Measurements from ENCODE around the gene RTN4R.

Gene RTN4R

GRCh38 chr22:20298110-20298802 lies 30.1 kb upstream of the RTN4R start:
- no peak overlapping the region for H4K8ac ChIP-seq (ENCODE audit: low read length)
- peak overlapping the region in 1 of 2 experiments; percentile 28 for H3K18ac ChIP-seq (ENCODE audit: low read depth in 1 of 2, low read length in 2 of 2)
- H3K23ac ChIP-seq (ENCODE audit: low read length in 2 of 2), result no peak overlapping the region
- H2BK120ac ChIP-seq (ENCODE audit: low read depth, low read length), result no peak overlapping the region
- peak overlapping the region; percentile 19 for H2BK15ac ChIP-seq (ENCODE audit: low read depth, poor library complexity, severe bottlenecking)
- no peak overlapping the region for H2BK12ac ChIP-seq (ENCODE audit: low read length in 2 of 2)
- peak overlapping the region in 1 of 2 experiments; percentile 68 for H3K4me3 ChIP-seq (ENCODE audit: insufficient read depth in 1 of 2, low read depth in 1 of 2, low read length in 2 of 2)
- H3K4me2 ChIP-seq (ENCODE audit: low read length, poor library complexity, severe bottlenecking), result peak overlapping the region; percentile 98
- no peak overlapping the region for H3K4ac ChIP-seq (ENCODE audit: low read depth in 1 of 2, low read length in 2 of 2)
- no peak overlapping the region for H3K14ac ChIP-seq (ENCODE audit: low read length in 2 of 2)
- no peaks in the 10 kb centered on the region for H3K36me3 ChIP-seq (ENCODE audit: control insufficient read depth in 1 of 2, insufficient read depth in 2 of 2, low read depth in 1 of 2, low read length in 2 of 2)
- H2BK5ac ChIP-seq (ENCODE audit: low read depth, low read length, poor library complexity, severe bottlenecking), result no peak overlapping the region
- no peaks in the 10 kb centered on the region for H3K79me1 ChIP-seq (replicated peaks; ENCODE audit: low read length, poor library complexity, severe bottlenecking)
- peaks cover 48 to 69% of the 10 kb centered on the region in 2 experiments for H3K27me3 ChIP-seq (ENCODE audit: control insufficient read depth in 1 of 2, insufficient read depth in 1 of 2, low read length in 2 of 2)
- H4K91ac ChIP-seq (ENCODE audit: low read length), result no peak overlapping the region
- H3K9me3 ChIP-seq (ENCODE audit: control insufficient read depth, low read length), result no peaks in the 10 kb centered on the region
- 25% methylated on average over 25 of the region's 25 CpGs for WGBS
- peaks cover 15% of the 10 kb centered on the region for H3K4me1 ChIP-seq (ENCODE audit: control insufficient read depth, insufficient read depth, low read depth, low read length)
- no peak for DNase-seq
- no peak overlapping the region for H2AFZ ChIP-seq (ENCODE audit: low read depth, low read length)
- H3K9ac ChIP-seq (ENCODE audit: low read length), result no peak overlapping the region
- no peak overlapping the region for H3K27ac ChIP-seq (ENCODE audit: low read length, poor library complexity, severe bottlenecking)
- H2AK5ac ChIP-seq (ENCODE audit: low read length, severe bottlenecking), result no peak overlapping the region

- no peaks in the 10 kb centered on the region for H3K9me3 ChIP-seq (ENCODE audit: control insufficient read depth, low read length)
- H4K91ac ChIP-seq (ENCODE audit: low read length), result no peak overlapping the region
- no peak overlapping the region for H2BK12ac ChIP-seq (ENCODE audit: low read length in 2 of 2)
- H3K4me2 ChIP-seq (ENCODE audit: low read length, poor library complexity, severe bottlenecking), result no peak overlapping the region
- no peaks in the 10 kb centered on the region for H3K79me1 ChIP-seq (replicated peaks; ENCODE audit: low read length, poor library complexity, severe bottlenecking)
- no peak overlapping the region for H2BK5ac ChIP-seq (ENCODE audit: low read depth, low read length, poor library complexity, severe bottlenecking)
- no peak overlapping the region for H2AK5ac ChIP-seq (ENCODE audit: low read length, severe bottlenecking)
- no peak overlapping the region for H3K27ac ChIP-seq (ENCODE audit: low read length, poor library complexity, severe bottlenecking)
- no peak overlapping the region for H3K14ac ChIP-seq (ENCODE audit: low read length in 2 of 2)
- no peak overlapping the region for H2BK120ac ChIP-seq (ENCODE audit: low read depth, low read length)
- no peak overlapping the region for H3K18ac ChIP-seq (ENCODE audit: low read depth in 1 of 2, low read length in 2 of 2)
- H3K36me3 ChIP-seq (ENCODE audit: control insufficient read depth in 1 of 2, insufficient read depth in 2 of 2, low read depth in 1 of 2, low read length in 2 of 2), result no peaks in the 10 kb centered on the region
- peaks cover 15% of the 10 kb centered on the region for H3K4me1 ChIP-seq (ENCODE audit: control insufficient read depth, insufficient read depth, low read depth, low read length)
- H3K4ac ChIP-seq (ENCODE audit: low read depth in 1 of 2, low read length in 2 of 2), result no peak overlapping the region
- H3K23ac ChIP-seq (ENCODE audit: low read length in 2 of 2), result no peak overlapping the region
- H2AFZ ChIP-seq (ENCODE audit: low read depth, low read length), result no peak overlapping the region
- DNase-seq, result no peak
- no peak overlapping the region for H3K9ac ChIP-seq (ENCODE audit: low read length)
- no peak overlapping the region for H4K8ac ChIP-seq (ENCODE audit: low read length)
- H3K27me3 ChIP-seq (ENCODE audit: control insufficient read depth in 1 of 2, insufficient read depth in 1 of 2, low read length in 2 of 2), result peaks cover 43 to 70% of the 10 kb centered on the region in 2 experiments
- WGBS, result 73% methylated on average over 7 of the region's 9 CpGs
- H3K4me3 ChIP-seq (ENCODE audit: insufficient read depth in 1 of 2, low read depth in 1 of 2, low read length in 2 of 2), result no peak overlapping the region
- H2BK15ac ChIP-seq (ENCODE audit: low read depth, poor library complexity, severe bottlenecking), result no peak overlapping the region
These were observed 29.4 kb upstream of the RTN4R start for GRCh38 chr22:20297414-20298109.

GRCh38 chr22:20296598-20296997 lies 28.5 kb upstream of the RTN4R start:
- Histone ChIP-seq H2BK120ac (ENCODE audit: low read depth, low read length) (no peak overlapping the region), H2BK5ac (ENCODE audit: low read depth, low read length, poor library complexity, severe bottlenecking) (no peak overlapping the region), H3K23ac (ENCODE audit: low read length in 2 of 2) (no peak overlapping the region), H3K18ac (ENCODE audit: low read depth in 1 of 2, low read length in 2 of 2) (no peak overlapping the region), H3K79me1 (replicated peaks; ENCODE audit: low read length, poor library complexity, severe bottlenecking) (no peaks in the 10 kb centered on the region), H2AK5ac (ENCODE audit: low read length, severe bottlenecking) (no peak overlapping the region), H4K91ac (ENCODE audit: low read length) (no peak overlapping the region), H3K9me3 (ENCODE audit: control insufficient read depth, low read length) (no peaks in the 10 kb centered on the region), H3K4me3 (ENCODE audit: insufficient read depth in 1 of 2, low read depth in 1 of 2, low read length in 2 of 2) (no peak overlapping the region), H3K4ac (ENCODE audit: low read depth in 1 of 2, low read length in 2 of 2) (no peak overlapping the region), H3K4me1 (ENCODE audit: control insufficient read depth, insufficient read depth, low read depth, low read length) (peaks cover 15% of the 10 kb centered on the region), H3K14ac (ENCODE audit: low read length in 2 of 2) (no peak overlapping the region), H3K36me3 (ENCODE audit: control insufficient read depth in 1 of 2, insufficient read depth in 2 of 2, low read depth in 1 of 2, low read length in 2 of 2) (no peaks in the 10 kb centered on the region), H2AFZ (ENCODE audit: low read depth, low read length) (no peak overlapping the region), H3K27ac (ENCODE audit: low read length, poor library complexity, severe bottlenecking) (no peak overlapping the region), H2BK15ac (ENCODE audit: low read depth, poor library complexity, severe bottlenecking) (no peak overlapping the region), H4K8ac (ENCODE audit: low read length) (no peak overlapping the region), H3K9ac (ENCODE audit: low read length) (no peak overlapping the region), H2BK12ac (ENCODE audit: low read length in 2 of 2) (no peak overlapping the region), H3K4me2 (ENCODE audit: low read length, poor library complexity, severe bottlenecking) (no peak overlapping the region), H3K27me3 (ENCODE audit: control insufficient read depth in 1 of 2, insufficient read depth in 1 of 2, low read length in 2 of 2) (peaks cover 36 to 69% of the 10 kb centered on the region in 2 experiments)
- WGBS, result 94% methylated on average over 9 of the region's 9 CpGs
- no peak for DNase-seq

- no peak overlapping the region for H3K23ac ChIP-seq (ENCODE audit: low read length in 2 of 2)
- H2BK15ac ChIP-seq (ENCODE audit: low read depth, poor library complexity, severe bottlenecking), result no peak overlapping the region
- WGBS, result 86% methylated on average over 12 of the region's 12 CpGs
- no peak overlapping the region for H4K91ac ChIP-seq (ENCODE audit: low read length)
- H2AK5ac ChIP-seq (ENCODE audit: low read length, severe bottlenecking), result no peak overlapping the region
- no peaks in the 10 kb centered on the region for H3K36me3 ChIP-seq (ENCODE audit: control insufficient read depth in 1 of 2, insufficient read depth in 2 of 2, low read depth in 1 of 2, low read length in 2 of 2)
- no peak overlapping the region for H3K9ac ChIP-seq (ENCODE audit: low read length)
- no peak overlapping the region for H2BK120ac ChIP-seq (ENCODE audit: low read depth, low read length)
- peaks cover 37 to 70% of the 10 kb centered on the region in 2 experiments for H3K27me3 ChIP-seq (ENCODE audit: control insufficient read depth in 1 of 2, insufficient read depth in 1 of 2, low read length in 2 of 2)
- no peaks in the 10 kb centered on the region for H3K9me3 ChIP-seq (ENCODE audit: control insufficient read depth, low read length)
- H3K4me1 ChIP-seq (ENCODE audit: control insufficient read depth, insufficient read depth, low read depth, low read length), result peaks cover 15% of the 10 kb centered on the region
- H2BK5ac ChIP-seq (ENCODE audit: low read depth, low read length, poor library complexity, severe bottlenecking), result no peak overlapping the region
- no peak overlapping the region for H3K4me2 ChIP-seq (ENCODE audit: low read length, poor library complexity, severe bottlenecking)
- no peak overlapping the region for H2BK12ac ChIP-seq (ENCODE audit: low read length in 2 of 2)
- H2AFZ ChIP-seq (ENCODE audit: low read depth, low read length), result no peak overlapping the region
- no peak overlapping the region for H3K4ac ChIP-seq (ENCODE audit: low read depth in 1 of 2, low read length in 2 of 2)
- H4K8ac ChIP-seq (ENCODE audit: low read length), result no peak overlapping the region
- DNase-seq, result no peak
- H3K27ac ChIP-seq (ENCODE audit: low read length, poor library complexity, severe bottlenecking), result no peak overlapping the region
- H3K18ac ChIP-seq (ENCODE audit: low read depth in 1 of 2, low read length in 2 of 2), result no peak overlapping the region
- H3K14ac ChIP-seq (ENCODE audit: low read length in 2 of 2), result no peak overlapping the region
- no peak overlapping the region for H3K4me3 ChIP-seq (ENCODE audit: insufficient read depth in 1 of 2, low read depth in 1 of 2, low read length in 2 of 2)
- H3K79me1 ChIP-seq (replicated peaks; ENCODE audit: low read length, poor library complexity, severe bottlenecking), result no peaks in the 10 kb centered on the region
These were observed 27.3 kb upstream of the RTN4R start for GRCh38 chr22:20295262-20296064.

Data from mesenchymal stem cell (in vitro differentiated cells and primary cell).